NCI-H146 (cell line): Measurements from ENCODE around the gene IGSF23.
"Not testable (repeated sequence)": the region's sequence is repeated elsewhere in the genome, so short reads cannot be mapped to it uniquely, and the experiment has no call there.

Experiments
- DNase-seq: peaks from one replicate; lab custom pipeline; 2025; lab: John Stamatoyannopoulos, UW

IGSF23 gene

GRCh38 chr19:44611812-44612295 lies 1.5 kb upstream of the IGSF23 start:
- peak; percentile 98 for DNase-seq

- no peak for DNase-seq
Measured at GRCh38 chr19:44614313-44614712, 950 bp downstream of the IGSF23 start.

- DNase-seq = no peak
Measured at GRCh38 chr19:44615863-44616247, 2.5 kb downstream of the IGSF23 start.

GRCh38 chr19:44617110-44617880 lies 3.9 kb downstream of the IGSF23 start:
- no peak for DNase-seq

DNA sequence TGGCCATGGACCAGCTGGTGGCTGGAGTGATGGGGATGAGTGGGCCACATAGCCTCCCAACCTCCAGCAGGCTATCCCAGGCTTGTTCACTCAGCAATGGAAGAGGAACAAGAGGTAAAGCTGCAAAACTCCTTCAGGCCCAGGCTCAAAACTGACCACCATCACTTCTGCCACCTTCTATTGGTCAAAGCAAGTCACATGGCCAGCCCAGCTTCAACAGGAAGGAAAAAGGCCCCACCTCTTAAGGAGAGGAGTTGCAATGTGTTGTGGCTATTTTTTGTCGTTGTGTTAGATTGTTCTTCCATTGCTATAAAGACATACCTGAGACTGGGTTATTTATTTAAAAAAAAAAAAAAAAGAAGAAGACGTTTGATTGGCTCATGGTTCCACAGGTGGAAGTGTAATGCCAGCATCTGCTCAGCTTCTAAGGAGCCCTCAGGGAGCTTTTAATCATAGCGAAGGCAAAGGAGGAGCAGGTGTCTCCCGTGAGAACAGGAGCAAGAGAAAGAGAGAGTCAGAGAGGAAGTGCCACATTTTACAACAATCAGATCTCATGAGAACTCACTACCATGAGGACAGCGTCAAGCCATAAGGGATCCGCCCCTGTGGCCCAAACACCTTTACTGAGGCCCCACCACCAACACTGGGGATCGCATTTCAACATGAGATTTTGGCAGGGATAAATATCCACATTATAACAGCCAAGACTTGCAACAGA lies 5.4 kb downstream of the IGSF23 start:
- DNase-seq = no peak

- no peak for DNase-seq
Measured at GRCh38 chr19:44620667-44621066, 7.3 kb downstream of the IGSF23 start.

GRCh38 chr19:44621367-44621766 lies 8.0 kb downstream of the IGSF23 start:
- no peak for DNase-seq

DNA sequence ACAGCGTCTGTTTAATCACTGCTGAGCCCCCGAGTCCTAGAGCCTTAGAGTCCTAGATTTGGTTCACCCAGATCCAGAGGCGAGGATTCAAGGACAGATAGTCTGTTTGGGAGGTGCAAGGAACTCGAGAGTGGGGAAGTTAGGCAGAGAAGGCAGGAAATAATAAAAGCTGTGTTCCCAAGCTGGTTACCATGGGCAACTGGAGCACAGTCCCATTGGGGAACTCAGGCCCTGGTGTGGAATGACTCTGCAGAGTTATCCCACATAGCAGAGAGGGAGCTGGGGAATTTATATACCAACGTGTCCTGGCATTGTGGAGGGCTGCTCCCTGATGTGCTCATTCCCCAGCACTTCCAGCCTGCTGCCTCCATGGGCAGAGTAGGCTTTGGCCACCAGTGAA lies 9.7 kb downstream of the IGSF23 start:
- no peak for DNase-seq

- DNase-seq = no peak
Measured at GRCh38 chr19:44623626-44624025, 10.3 kb downstream of the IGSF23 start.

DNA sequence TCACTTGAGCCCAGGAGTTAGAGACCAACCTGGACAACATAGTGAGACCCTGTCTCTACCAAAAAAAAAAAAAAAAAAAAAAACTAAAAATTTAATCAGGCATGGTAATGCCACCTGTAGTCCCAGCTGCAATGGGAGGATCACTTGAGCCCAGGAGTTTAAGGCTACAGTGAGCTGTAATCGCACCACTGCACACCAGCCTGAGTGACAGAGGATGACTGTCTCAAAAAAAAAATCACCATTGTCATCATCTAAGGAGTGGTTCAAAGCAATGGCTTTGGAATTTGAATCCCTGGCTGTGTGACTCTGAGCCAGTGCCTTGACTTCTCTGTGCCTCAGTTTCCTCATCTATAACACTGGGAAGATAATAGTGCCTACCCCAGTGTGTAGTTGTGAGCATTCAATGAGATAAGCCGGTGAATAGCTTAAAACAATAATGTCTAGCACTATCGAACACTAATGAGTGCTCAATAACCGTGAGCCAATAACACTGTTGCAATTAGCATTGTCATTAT lies 11.5 kb downstream of the IGSF23 start:
- DNase-seq = no peak

GRCh38 chr19:44625637-44626036 lies 12.3 kb downstream of the IGSF23 start:
- DNase-seq = not testable (repeated sequence)

DNA sequence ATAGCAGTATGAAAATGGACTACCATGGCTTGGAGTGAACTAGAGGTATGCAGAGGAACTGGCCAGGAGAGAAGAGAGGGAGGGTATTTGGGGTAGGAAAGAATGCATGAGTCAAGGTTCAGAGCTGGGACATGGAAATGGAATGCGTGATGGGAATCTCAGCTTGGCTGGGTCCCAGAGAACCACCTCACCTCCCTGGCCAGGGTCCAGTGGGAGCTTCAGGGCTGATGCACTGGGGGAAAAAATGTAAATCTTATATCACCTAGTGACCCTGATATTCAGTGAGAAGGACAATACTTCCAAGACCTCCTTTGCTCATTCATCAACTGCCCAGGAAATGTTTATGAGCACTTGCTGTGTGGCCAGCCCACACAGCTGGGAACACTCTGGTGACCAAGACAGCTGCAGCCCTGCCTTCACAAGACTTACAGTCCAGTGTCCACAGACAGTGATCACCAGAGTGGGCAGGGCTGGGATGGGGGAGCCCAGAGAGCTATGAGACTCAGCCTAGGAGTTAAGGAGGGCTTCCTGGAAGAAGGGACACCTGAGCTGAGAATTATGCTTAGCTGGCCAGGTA lies 12.8 kb downstream of the IGSF23 start:
- no peak for DNase-seq

DNA sequence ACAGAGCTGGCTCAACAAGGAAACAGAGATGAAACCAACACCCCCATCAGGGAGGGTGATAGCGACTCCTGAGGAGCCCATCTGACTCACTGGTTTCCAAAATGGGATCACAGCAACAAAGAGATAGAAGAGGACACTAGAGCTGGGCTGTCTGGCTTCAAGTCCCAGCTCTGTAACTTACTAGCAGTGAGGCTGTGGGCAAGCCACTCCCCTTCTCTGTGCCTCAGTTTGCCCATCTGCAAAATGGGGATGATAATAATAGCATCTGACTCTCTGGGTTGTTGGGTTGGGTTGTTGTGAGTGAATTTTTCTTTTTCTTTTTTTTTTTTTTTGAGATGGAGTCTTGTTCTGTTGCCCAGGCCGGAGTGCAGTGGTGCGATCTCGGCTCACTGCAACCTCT lies 14.3 kb downstream of the IGSF23 start:
- no peak for DNase-seq

DNA sequence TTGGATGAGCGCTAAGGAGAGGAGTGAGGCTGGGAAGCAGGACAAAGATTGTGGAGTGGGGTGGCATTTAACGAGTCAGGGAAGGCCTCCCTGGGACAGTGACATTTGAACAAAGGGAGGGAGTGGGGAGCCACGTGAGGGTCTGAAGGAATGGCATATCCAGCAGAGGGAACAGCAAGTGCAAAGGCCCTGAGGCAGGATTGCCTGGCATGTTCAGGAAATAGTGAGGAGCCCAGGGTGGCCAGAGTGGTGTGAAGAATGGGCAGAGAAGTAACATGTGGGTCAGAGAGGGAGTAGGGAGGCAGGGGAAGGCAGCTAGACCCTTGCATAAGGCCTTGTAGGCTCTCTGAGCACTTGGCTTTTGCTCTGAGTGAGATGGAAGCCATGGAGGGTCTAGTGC lies 15.4 kb downstream of the IGSF23 start:
- DNase-seq = no peak

GRCh38 chr19:44631611-44632010 lies 18.2 kb downstream of the IGSF23 start:
- not testable (repeated sequence) for DNase-seq

DNA sequence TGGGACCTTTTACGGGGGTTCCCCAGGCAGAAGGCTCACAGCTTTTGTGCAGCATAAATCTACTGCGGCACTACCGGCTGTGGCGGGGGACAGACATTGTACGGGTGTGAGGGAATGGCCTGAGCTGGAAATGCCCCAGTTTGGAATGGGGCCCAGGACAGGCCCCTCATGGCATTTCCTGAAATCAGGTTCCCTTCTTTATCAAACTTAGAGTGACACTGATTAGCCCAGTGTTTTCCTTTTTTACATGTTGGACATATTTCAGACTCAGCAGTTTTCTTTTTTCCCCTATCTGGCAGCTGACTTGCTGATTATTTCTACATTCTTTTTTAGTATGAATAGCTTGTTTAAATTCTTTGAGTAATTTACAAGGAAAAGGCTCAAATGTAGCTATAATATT lies 20.7 kb downstream of the IGSF23 start:
- DNase-seq = not testable (repeated sequence)

- DNase-seq = no peak
Measured at GRCh38 chr19:44634785-44635184, 21.4 kb downstream of the IGSF23 start.

DNA sequence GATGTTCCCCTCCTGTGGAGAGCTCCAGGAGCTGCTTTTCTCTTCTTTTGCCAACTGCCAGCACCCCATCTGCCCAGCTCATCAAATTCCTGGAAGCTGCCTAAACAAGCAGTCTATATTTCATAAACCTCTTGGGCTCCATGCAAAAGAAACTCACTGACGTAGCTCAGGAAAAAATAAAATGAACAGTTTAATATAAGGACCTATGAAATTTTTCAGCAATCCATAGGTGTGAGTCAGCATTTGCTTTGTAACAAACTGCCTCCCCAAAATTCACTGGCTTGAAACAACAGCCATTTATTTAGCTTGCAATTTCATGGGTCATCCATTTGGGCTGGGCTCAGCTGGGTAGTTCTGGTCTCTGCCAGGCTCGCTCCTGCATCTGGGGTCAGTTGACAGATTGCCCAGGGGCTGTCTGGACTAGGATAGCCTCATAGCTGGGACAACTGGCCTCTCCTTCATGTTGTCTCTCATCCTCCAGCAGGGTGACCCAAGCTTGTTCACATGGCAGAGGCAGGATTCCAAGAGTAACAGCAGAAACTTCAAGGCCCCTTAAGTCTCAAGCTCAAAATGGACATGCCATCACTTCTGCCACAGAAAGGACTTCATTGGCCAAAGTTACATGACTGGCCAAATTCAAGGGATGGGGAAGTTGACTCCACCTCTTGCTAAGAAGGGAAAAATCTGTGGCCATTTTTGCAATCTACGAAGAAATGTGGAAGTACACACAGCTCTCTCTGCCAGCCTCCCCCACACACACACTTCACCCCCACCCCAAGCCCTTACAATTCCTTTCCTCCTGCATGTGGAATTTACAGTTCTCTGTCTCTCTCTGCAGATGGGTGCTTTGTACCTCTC lies 22.4 kb downstream of the IGSF23 start:
- DNase-seq = no peak

- no peak for DNase-seq
Measured at GRCh38 chr19:44636439-44637389, 23.4 kb downstream of the IGSF23 start.

DNA sequence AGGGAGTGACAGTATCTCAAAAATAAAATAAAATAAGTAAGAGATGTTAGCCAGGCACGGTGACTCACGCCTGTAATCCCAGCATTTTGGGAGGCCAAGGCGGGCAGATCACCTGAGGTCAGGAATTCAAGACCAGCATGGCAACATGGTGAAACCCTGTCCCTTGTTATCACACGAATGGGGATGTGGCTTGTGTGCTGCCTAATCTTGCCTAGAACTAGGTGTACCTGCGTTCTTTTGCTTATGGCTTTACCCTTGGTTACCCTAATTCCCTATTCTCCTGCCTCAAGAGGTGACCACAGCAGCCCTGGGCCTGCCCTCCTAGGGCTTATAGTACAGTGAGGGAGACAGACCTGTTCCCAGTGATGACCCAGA lies 24.0 kb downstream of the IGSF23 start:
- no peak for DNase-seq

DNA sequence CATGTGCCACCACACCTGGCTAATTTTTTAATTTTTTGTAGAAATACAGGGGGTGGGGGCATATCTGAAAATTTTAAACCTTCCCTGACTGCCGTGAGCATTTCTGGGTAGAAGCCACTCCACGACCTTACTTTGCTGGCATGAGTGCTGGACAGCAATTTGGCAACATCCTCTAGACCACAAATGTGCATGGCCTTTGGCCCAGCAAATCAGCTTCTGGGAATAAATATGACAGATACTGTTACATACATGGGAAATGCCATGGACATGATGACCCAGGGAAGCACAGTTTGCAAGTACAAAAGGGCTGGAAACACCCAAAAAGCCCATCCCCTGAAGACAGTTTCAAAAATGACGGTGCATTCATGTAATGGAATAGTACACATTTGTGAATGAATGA lies 27.2 kb downstream of the IGSF23 start:
- no peak for DNase-seq
